GM21825 (cell line): ENCODE data around the gene DBR1.

Experiments used
- ATAC-seq: cut with Tn5 transposase; IDR thresholded peaks from one replicate; pipeline ENCODE4 v1.9.1; 2021; ENCODE audit warnings: mild to moderate bottlenecking, moderate library complexity; ENCODE audit not compliant: unreplicated experiment

The DBR1 gene

GRCh38 chr3:138125548-138126221, 49.0 kb downstream of the DBR1 start:
- no peak for ATAC-seq

- ATAC-seq: no peak
Observed at GRCh38 chr3:138124706-138125355, 49.9 kb downstream of the DBR1 start.

- ATAC-seq: no peak
Observed at GRCh38 chr3:138124188-138124587, 50.5 kb downstream of the DBR1 start.

GRCh38 chr3:138119423-138119766, 55.3 kb downstream of the DBR1 start:
- ATAC-seq: no peak

- ATAC-seq: no peak
Observed at GRCh38 chr3:138118612-138119422, 55.9 kb downstream of the DBR1 start.

- ATAC-seq: peak; percentile 89
Observed at GRCh38 chr3:138114988-138115971, 59.4 kb downstream of the DBR1 start, which contains the start of gene DZIP1L. Gene DZIP1L (minus strand): TSS chr3:138115608. CDS start chr3:138103971, 11,637 bp downstream.

- ATAC-seq: no peak
Observed at GRCh38 chr3:138114431-138114918, 60.2 kb downstream of the DBR1 start.

- ATAC-seq: no peak
Observed at GRCh38 chr3:138113326-138113725, 61.4 kb downstream of the DBR1 start.

GRCh38 chr3:138112362-138112761, 62.4 kb downstream of the DBR1 start:
- no peak for ATAC-seq
